HCT116 (cell line): Measurements from ENCODE around the gene EGFR. TPM values are rescaled to one million over a fixed set of nuclear protein-coding genes. Genes with fewer than 3 reads are reported as not detected.

Experiments
- ATAC-seq: fragments of 200-7000 bp; cut with Tn5 transposase; 2 replicates; pipeline ENCODE4 v1.9.1; 2020; ENCODE audit warnings: mild to moderate bottlenecking, moderate library complexity
- BruUV-seq: library from RNA; stranded (reverse); fragments of 400-500 nt; replicated peaks from 2 replicates; lab custom pipeline; 2021; lab: Mats Ljungman, UMichigan
- CTCF ChIA-PET: fragments of 300-600 bp; sonication (Branson Sonifier 250); formaldehyde crosslinking; loops from one replicate; lab custom pipeline; 2021; ENCODE audit warnings: antibody characterized with exemption; lab: Charles Lee
- POLR2A ChIA-PET: fragments of 300-600, 350-600 bp; sonication (Branson Sonifier 250); formaldehyde crosslinking; loops from one replicate; lab custom pipeline; 2021; ENCODE audit warnings: antibody characterized with exemption; lab: Charles Lee
- RAD21 ChIA-PET, 2 experiments: fragments of 300-600 bp; sonication (Branson Sonifier 250); formaldehyde crosslinking; loops; one replicate each; lab custom pipeline; 2023; ENCODE audit warnings: low total read pairs in 2 of 2; ENCODE audit not compliant: uncharacterized antibody in 2 of 2, unreplicated experiment in 2 of 2, low non-redundant PET in 1 of 2; lab: Charles Lee
- DNase-seq: peaks from one replicate; pipeline ENCODE4 v3.0.0-alpha.2; 2010; ENCODE audit warnings: low read depth, low spot score
- H2AFZ ChIP-seq: fragments of 200-600 bp; shearing (Covaris generic), sonication (generic); 2 replicates; pipeline ENCODE4 v1.6.1; 2017; ENCODE audit warnings: low read depth, mixed run types, mixed read lengths, antibody characterized with exemption, low read length; ENCODE audit not compliant: poor library complexity, severe bottlenecking
- H3K27ac ChIP-seq: 2 replicates; pipeline ENCODE4 v1.5.1; 2012; ENCODE audit warnings: low read depth, low read length
- H3K27me3 ChIP-seq: fragments of 200-600 bp; sonication (generic); 2 replicates; pipeline ENCODE4 v1.6.1; 2016; ENCODE audit warnings: mixed run types, low read length, mixed read lengths; ENCODE audit not compliant: insufficient read depth
- H3K36me3 ChIP-seq, 2 experiments: fragments of 200-500 bp in 1 of 2; fragments of 200-600 bp in 1 of 2; sonication (Bioruptor generic) in 1 of 2; sonication (generic) in 1 of 2; 2 replicates each; pipeline versions ENCODE4 v1.5.1 to v1.6.1; 2014 to 2016; ENCODE audit warnings: low read length in 2 of 2, inconsistent platforms in 1 of 2, mixed read lengths in 1 of 2, mixed run types in 1 of 2; ENCODE audit not compliant: insufficient read depth in 2 of 2, control insufficient read depth in 1 of 2
- H3K4me1 ChIP-seq, 2 experiments: fragments of 200-600 bp in 1 of 2; sonication (generic) in 1 of 2; 2 replicates each; pipeline versions ENCODE4 v1.5.1 to v1.6.1; 2012 to 2017; ENCODE audit warnings: low read length in 2 of 2, inconsistent platforms in 1 of 2, mild to moderate bottlenecking in 1 of 2, mixed read lengths in 1 of 2, mixed run types in 1 of 2, moderate library complexity in 1 of 2; ENCODE audit not compliant: insufficient read depth in 2 of 2, control insufficient read depth in 1 of 2
- H3K4me2 ChIP-seq: fragments of 200-600 bp; sonication (generic); 2 replicates; pipeline ENCODE4 v1.6.1; 2017; ENCODE audit warnings: mixed run types, low read length, mixed read lengths
- H3K4me3 ChIP-seq, 2 experiments: fragments of 200-600 bp in 1 of 2; sonication (generic) in 1 of 2; replicated peaks in 1 of 2; 2 replicates each; pipeline ENCODE4 v1.5.1; 2011 to 2016; ENCODE audit warnings: low read length in 2 of 2, control low read depth in 1 of 2, low read depth in 1 of 2, mild to moderate bottlenecking in 1 of 2, mixed read lengths in 1 of 2, mixed run types in 1 of 2
- H3K79me2 ChIP-seq: fragments of 200-600 bp; sonication (generic); 2 replicates; pipeline ENCODE4 v1.6.1; 2017; ENCODE audit warnings: mild to moderate bottlenecking, mixed run types, low read length, moderate library complexity, mixed read lengths; ENCODE audit not compliant: insufficient read depth
- H3K9ac ChIP-seq: fragments of 200-600 bp; sonication (generic); 2 replicates; pipeline ENCODE4 v1.6.1; 2016; ENCODE audit warnings: low read length, mixed read lengths
- H3K9me2 ChIP-seq: fragments of 200-600 bp; sonication (generic), shearing (Covaris generic); 2 replicates; pipeline ENCODE4 v1.6.1; 2017; ENCODE audit warnings: mixed run types, mild to moderate bottlenecking, moderate library complexity; ENCODE audit not compliant: insufficient read depth
- H3K9me3 ChIP-seq, 2 experiments: fragments of 200-500 bp in 1 of 2; fragments of 200-600 bp in 1 of 2; sonication (Bioruptor generic) in 1 of 2; sonication (generic) in 1 of 2; 2 replicates each; pipeline ENCODE4 v1.6.1; 2014 to 2017; ENCODE audit warnings: low read length in 2 of 2, mixed read lengths in 2 of 2, inconsistent platforms in 1 of 2, low read depth in 1 of 2, mild to moderate bottlenecking in 1 of 2, mixed run types in 1 of 2, moderate library complexity in 1 of 2; ENCODE audit not compliant: control insufficient read depth in 1 of 2, insufficient read depth in 1 of 2
- H4K20me1 ChIP-seq: fragments of 200-600 bp; sonication (generic), shearing (Covaris generic); 2 replicates; pipeline ENCODE4 v1.6.1; 2017; ENCODE audit warnings: mixed run types, mild to moderate bottlenecking, moderate library complexity; ENCODE audit not compliant: insufficient read depth
- CBX3 ChIP-seq: IDR thresholded peaks from 2 replicates; pipeline ENCODE4 v1.6.1; 2012; ENCODE audit warnings: low read depth
- CEBPB ChIP-seq: IDR thresholded peaks from 2 replicates; pipeline ENCODE4 v1.6.1; 2012; ENCODE audit warnings: low read depth
- EZH2 ChIP-seq: fragments of 200-600 bp; sonication (generic); IDR thresholded peaks from 2 replicates; pipeline ENCODE4 v1.6.1; 2017; ENCODE audit warnings: antibody characterized with exemption, mixed run types
- EZH2phosphoT487 ChIP-seq: fragments of 200-600 bp; IDR thresholded peaks from 2 replicates; pipeline ENCODE4 v1.6.1; 2018; ENCODE audit warnings: antibody characterized with exemption, borderline replicate concordance
- FOSL1 ChIP-seq: IDR thresholded peaks from 2 replicates; pipeline ENCODE4 v1.6.1; 2012; ENCODE audit warnings: low read depth
- JUND ChIP-seq: IDR thresholded peaks from 2 replicates; pipeline ENCODE4 v1.6.1; 2012
- POLR2A ChIP-seq: IDR thresholded peaks from 2 replicates; pipeline ENCODE4 v1.7.0; 2011; ENCODE audit warnings: borderline replicate concordance; ENCODE audit not compliant: insufficient read depth, insufficient read length; ENCODE audit errors: extremely low read depth
- SP1 ChIP-seq: IDR thresholded peaks from 2 replicates; pipeline ENCODE4 v1.6.1; 2012; ENCODE audit warnings: low read depth
- SRF ChIP-seq: IDR thresholded peaks from 2 replicates; pipeline ENCODE4 v1.6.1; 2012; ENCODE audit warnings: low read depth
- TCF7L2 ChIP-seq: IDR thresholded peaks from 2 replicates; pipeline ENCODE4 v1.7.0; 2011; ENCODE audit warnings: borderline replicate concordance, inconsistent platforms; ENCODE audit not compliant: insufficient read depth, insufficient read length; ENCODE audit errors: extremely low read depth
- YY1 ChIP-seq: IDR thresholded peaks from 2 replicates; pipeline ENCODE4 v1.6.1; 2011; ENCODE audit warnings: low read length, low read depth, moderate library complexity, mild to moderate bottlenecking; ENCODE audit not compliant: insufficient replicate concordance; ENCODE audit errors: extremely low read depth
- ZFX ChIP-seq: fragments of 450-650 bp; IDR thresholded peaks from 2 replicates; pipeline ENCODE4 v1.6.1; 2017
- ZNF274 ChIP-seq: fragments of 200-500 bp; sonication (Bioruptor generic); IDR thresholded peaks from 2 replicates; pipeline ENCODE4 v1.6.1; 2014; ENCODE audit warnings: mild to moderate bottlenecking, low read depth, low read length, inconsistent platforms
- intact Hi-C: fragments of 100-400 bp; cut with micrococcal nuclease; formaldehyde crosslinking; loops from 2 replicates; pipeline ENCODE4 v1.10.0; 2022
- total RNA-seq: library from RNA; stranded (reverse); gene quantifications from one replicate; pipeline ENCODE4 v1.2.1, GENCODE V29; 2021; ENCODE audit not compliant: unreplicated experiment
- TF ChIP-seq, protein P1 (sequence below): IDR thresholded peaks from 2 replicates; pipeline ENCODE4 v1.6.1; 2011; ENCODE audit warnings: mild to moderate bottlenecking, low read length, moderate library complexity; ENCODE audit not compliant: insufficient replicate concordance; ENCODE audit errors: extremely low read depth
- TF ChIP-seq, protein P2 (sequence below): IDR thresholded peaks from 2 replicates; pipeline ENCODE4 v1.6.1; 2012
- TF ChIP-seq, protein P3 (sequence below): IDR thresholded peaks from 2 replicates; pipeline ENCODE4 v1.6.1; 2012; ENCODE audit warnings: low read depth

Gene EGFR
- total RNA-seq, 1 experiment from 2014 or later = 71.5 TPM

DNA sequence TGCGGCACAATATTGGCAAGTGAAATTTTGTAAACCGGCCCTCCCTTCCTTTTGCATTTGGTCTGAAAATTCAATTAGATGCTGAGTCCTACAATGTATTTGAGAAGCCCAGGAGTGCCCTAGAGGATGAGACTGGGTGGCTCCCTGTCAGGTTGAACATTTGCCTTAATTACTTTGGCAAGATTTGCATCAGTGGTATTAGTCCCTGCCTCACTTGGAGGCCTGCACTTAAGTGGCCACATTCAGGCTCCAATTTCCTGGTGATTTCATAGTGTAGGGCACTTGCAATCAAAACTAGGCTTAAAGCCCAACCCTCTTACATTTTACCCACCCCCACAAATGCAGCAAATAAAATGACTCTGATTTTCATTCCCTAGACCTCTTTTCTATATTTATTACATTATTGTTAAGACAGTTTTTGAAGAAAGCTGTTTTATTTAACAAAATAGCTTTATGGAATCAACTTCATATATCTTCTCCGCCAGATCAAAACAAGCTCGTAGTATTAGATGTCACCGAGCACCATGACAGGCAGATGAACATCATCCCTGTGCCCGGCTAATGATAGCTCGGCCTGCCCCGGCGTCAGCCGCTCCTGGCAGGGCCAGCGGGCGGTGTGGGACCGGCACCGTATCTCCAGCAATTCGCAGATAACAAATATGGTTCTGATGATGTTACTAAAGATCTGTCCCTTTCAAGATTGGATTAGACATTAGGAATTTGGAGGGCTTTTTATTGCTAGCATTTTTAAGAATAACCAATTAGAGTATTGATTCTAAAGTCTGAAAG, 73.6 kb downstream of the EGFR start:
- ChIA-PET RAD21 (no interaction called here), POLR2A (no interaction called here), CTCF (interaction anchor here (0.7 kb wide), 1 partner anchor 158 kb away, joined by 3 read pairs; no protein-coding TSS in a partner anchor)
- no peaks in the 10 kb centered on the region for H3K9me2 ChIP-seq
- no peak overlapping the region for H3K9ac ChIP-seq
- no peak for DNase-seq
- H3K79me2 ChIP-seq = peaks cover 82% of the 10 kb centered on the region
- peaks cover 16 to 38% of the 10 kb centered on the region in 2 experiments for H3K4me1 ChIP-seq
- H3K9me3 ChIP-seq = no peaks in the 10 kb centered on the region
- H3K27ac ChIP-seq = no peak overlapping the region
- no peaks in the 10 kb centered on the region for H3K27me3 ChIP-seq
- H4K20me1 ChIP-seq = no peaks in the 10 kb centered on the region
- H3K36me3 ChIP-seq = no peaks in the 10 kb centered on the region
- TF ChIP-seq POLR2A = no peak
- no peak overlapping the region for H3K4me3 ChIP-seq
- H2AFZ ChIP-seq = no peak overlapping the region
- intact Hi-C loops = no loop called here
- no peak for ATAC-seq
- no peak overlapping the region for H3K4me2 ChIP-seq
- no TSS peak for BruUV-seq

DNA sequence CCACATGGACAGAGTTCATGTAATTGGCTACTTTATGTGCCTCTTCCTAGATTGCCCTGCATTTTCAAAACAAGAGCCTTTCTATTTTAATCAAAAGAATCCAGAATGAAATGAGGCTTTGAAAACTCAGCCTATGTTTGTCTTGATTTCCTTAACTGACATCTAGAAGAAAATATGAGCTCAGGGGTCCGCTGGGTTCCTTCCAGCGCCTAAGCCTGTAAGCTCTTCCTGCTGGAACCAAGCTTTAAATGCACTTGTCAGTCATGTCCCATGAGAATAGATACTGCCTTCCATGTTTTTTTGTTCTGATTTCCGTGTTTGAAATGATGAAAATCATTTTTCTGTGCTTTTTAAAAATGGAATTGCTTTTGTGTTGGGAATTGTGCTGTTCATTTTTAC, 74.2 kb downstream of the EGFR start:
- ATAC-seq = no peak
- peaks cover 10 to 32% of the 10 kb centered on the region in 2 experiments for H3K4me1 ChIP-seq
- intact Hi-C loops = no loop called here
- H3K27ac ChIP-seq = no peak overlapping the region
- no peak overlapping the region for H3K9ac ChIP-seq
- H3K79me2 ChIP-seq = peaks cover 82% of the 10 kb centered on the region
- POLR2A ChIA-PET = no interaction called here
- H3K27me3 ChIP-seq = no peaks in the 10 kb centered on the region
- H2AFZ ChIP-seq = no peak overlapping the region
- no peak overlapping the region for H3K4me3 ChIP-seq
- no peaks in the 10 kb centered on the region for H4K20me1 ChIP-seq
- RAD21 ChIA-PET = no interaction called here
- H3K9me2 ChIP-seq = no peaks in the 10 kb centered on the region
- DNase-seq = no peak
- no peak overlapping the region for H3K4me2 ChIP-seq
- CTCF ChIA-PET = no interaction called here
- no TSS peak for BruUV-seq
- H3K36me3 ChIP-seq = no peaks in the 10 kb centered on the region
- H3K9me3 ChIP-seq = no peaks in the 10 kb centered on the region
- TF ChIP-seq SP1 = no peak
- no peak for TF ChIP-seq CEBPB
- TF ChIP-seq, protein P1, sequence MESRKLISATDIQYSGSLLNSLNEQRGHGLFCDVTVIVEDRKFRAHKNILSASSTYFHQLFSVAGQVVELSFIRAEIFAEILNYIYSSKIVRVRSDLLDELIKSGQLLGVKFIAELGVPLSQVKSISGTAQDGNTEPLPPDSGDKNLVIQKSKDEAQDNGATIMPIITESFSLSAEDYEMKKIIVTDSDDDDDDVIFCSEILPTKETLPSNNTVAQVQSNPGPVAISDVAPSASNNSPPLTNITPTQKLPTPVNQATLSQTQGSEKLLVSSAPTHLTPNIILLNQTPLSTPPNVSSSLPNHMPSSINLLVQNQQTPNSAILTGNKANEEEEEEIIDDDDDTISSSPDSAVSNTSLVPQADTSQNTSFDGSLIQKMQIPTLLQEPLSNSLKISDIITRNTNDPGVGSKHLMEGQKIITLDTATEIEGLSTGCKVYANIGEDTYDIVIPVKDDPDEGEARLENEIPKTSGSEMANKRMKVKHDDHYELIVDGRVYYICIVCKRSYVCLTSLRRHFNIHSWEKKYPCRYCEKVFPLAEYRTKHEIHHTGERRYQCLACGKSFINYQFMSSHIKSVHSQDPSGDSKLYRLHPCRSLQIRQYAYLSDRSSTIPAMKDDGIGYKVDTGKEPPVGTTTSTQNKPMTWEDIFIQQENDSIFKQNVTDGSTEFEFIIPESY = no peak
- TF ChIP-seq ZNF274 = no peak
- TF ChIP-seq YY1 = no peak
- no peak for TF ChIP-seq EZH2phosphoT487
- TF ChIP-seq, protein P2, sequence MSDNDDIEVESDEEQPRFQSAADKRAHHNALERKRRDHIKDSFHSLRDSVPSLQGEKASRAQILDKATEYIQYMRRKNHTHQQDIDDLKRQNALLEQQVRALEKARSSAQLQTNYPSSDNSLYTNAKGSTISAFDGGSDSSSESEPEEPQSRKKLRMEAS = no peak
- TF ChIP-seq JUND = no peak
- TF ChIP-seq CBX3 = no peak
- no peak for TF ChIP-seq TCF7L2
- no peak for TF ChIP-seq SRF
- no peak for TF ChIP-seq ZFX
- no peak for TF ChIP-seq FOSL1
- TF ChIP-seq, protein P3, sequence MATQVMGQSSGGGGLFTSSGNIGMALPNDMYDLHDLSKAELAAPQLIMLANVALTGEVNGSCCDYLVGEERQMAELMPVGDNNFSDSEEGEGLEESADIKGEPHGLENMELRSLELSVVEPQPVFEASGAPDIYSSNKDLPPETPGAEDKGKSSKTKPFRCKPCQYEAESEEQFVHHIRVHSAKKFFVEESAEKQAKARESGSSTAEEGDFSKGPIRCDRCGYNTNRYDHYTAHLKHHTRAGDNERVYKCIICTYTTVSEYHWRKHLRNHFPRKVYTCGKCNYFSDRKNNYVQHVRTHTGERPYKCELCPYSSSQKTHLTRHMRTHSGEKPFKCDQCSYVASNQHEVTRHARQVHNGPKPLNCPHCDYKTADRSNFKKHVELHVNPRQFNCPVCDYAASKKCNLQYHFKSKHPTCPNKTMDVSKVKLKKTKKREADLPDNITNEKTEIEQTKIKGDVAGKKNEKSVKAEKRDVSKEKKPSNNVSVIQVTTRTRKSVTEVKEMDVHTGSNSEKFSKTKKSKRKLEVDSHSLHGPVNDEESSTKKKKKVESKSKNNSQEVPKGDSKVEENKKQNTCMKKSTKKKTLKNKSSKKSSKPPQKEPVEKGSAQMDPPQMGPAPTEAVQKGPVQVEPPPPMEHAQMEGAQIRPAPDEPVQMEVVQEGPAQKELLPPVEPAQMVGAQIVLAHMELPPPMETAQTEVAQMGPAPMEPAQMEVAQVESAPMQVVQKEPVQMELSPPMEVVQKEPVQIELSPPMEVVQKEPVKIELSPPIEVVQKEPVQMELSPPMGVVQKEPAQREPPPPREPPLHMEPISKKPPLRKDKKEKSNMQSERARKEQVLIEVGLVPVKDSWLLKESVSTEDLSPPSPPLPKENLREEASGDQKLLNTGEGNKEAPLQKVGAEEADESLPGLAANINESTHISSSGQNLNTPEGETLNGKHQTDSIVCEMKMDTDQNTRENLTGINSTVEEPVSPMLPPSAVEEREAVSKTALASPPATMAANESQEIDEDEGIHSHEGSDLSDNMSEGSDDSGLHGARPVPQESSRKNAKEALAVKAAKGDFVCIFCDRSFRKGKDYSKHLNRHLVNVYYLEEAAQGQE = no peak
- no peak for TF ChIP-seq EZH2
